ENCODE measurements around the gene LCMT1. TPM values are rescaled to one million over a fixed set of nuclear protein-coding genes. Genes with fewer than 3 reads are reported as not detected.
A peak's percentile ranks its signal among the peaks of the same experiment; 100 is the strongest.
"Not testable (repeated sequence)": the region's sequence is repeated elsewhere in the genome, so short reads cannot be mapped to it uniquely, and the experiment has no call there.

The LCMT1 gene
- total RNA-seq, 2 donors from 2014 or later: 23.2 to 26.5 TPM

DNA sequence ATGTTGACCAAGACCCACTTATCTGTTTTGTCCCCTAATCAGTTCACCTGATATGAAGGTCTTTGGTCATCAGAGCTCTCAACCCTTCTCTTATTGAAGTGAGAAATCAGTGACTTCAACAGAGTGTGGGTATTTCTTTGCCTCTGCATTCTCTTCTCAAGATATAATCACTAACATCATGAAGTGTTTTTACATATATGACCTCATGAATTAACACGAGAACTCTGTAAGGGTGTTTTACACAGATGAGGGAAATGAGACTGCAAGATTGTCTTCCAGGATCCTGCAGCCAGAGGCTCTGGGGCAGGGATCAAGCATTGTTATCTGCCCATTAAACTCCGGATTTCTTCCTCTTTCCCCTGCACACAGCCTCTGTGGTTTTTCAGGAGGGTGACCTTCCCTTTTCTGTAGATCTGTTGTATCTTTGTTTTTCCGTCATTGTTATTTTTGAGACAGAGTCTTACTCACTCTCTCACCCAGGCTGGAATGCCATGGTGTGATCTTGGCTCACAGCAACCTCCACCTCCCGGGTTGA is 22.7 kb downstream of the LCMT1 start:
- intact Hi-C loops (cut with DNase I): no loop called here
- DNase-seq (ENCODE audit: low spot score): no peak

DNA sequence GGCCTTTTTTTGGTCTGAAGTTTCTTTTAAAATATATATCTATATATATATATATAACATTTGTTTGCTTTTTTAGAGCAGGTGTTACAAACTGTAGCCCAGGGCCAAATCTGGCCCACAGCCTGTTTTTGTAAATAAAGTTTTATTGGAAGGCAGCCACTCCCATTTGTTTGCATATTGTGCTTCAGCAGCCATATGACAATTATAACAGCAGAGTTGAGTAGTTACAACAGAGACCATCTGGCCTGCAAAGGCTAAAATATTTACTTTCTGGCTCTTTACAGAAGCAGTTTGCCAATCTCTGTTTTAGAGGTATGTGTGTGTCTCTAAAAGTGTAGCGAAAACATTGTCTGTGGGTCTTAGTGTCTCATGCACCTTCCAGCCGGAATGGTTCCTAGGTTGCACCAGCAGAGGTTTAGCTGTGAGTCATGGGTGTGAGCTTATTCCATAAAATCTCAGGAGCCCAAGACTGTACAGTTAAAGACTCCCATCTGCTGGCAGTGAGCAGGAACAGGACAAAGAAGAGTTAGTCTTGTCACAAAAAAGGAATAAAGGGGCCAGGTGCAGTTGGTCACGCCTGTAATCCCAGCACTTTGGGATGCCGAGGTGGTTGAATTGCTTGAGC is 23.8 kb downstream of the LCMT1 start:
- intact Hi-C loops (cut with DNase I): no loop called here

DNA sequence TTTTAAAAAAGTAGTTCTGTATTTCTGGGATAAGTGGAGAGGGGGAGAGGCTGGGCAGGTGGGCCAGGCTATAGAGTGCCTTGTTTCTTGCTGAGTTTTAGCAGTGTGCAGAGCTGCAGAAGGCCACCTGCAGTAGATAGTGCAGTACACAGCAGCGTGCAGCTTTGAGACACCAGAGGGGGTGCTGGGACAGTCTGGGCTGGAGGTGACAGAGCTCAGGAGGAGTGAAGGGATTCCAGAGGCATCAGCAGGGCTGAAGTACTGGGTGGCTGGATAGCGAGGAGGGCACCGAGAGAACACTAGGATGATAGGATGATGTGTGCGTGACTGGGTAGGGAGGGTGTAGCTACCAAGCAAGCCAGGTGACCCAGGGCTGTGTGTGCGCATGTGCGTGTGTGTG is 26.6 kb downstream of the LCMT1 start:
- intact Hi-C loops (cut with DNase I): no loop called here
- DNase-seq (ENCODE audit: low spot score): no peak

More for the DNA sequence above, 23.8 kb downstream of the LCMT1 start:
- DNase-seq (ENCODE audit: low spot score): no peak

DNA sequence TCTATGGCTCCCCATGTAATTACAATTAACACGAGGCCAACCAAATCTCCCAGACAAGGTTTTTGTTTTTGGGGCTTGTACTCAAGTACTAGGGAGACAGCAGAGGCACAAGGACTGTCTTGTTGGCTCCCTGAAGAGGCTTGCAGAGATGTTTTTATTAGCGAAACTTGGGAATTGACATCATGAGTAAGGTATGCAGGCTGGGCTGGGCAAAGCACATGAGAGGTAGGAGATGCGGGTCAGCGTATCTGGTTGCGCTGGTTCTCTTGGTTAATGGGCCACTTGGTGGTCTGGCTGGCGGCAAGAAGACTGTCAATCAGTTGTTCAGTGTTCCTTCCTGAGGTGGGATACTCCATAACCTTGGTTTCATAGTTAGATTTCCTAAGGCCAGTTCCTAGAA is 28.9 kb downstream of the LCMT1 start:
- DNase-seq (ENCODE audit: low spot score): no peak
- intact Hi-C loops (cut with DNase I): no loop called here

- intact Hi-C loops (cut with DNase I): no loop called here
These were observed 30.1 kb downstream of the LCMT1 start for GRCh38 chr16:25141648-25142047.

DNA sequence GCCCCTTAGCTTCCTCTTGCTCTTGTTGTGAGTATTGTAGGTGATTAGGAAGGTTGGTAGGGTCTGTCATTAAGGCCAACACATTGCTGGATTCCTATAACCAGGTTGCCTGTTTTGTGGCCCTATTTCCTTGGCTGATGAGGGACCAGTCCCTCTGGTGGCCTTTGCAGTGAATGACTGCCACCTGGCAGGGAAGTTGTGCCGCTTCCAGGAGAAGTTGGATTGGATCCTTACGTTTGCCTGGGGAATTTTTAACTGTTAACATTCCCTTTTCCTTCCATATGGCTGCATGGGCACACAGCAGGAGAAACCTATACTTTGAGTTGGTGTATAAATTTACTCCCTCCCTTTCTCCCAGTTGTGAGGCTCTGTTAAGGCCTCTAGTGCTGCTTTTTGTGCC is 32.4 kb downstream of the LCMT1 start:
- DNase-seq (ENCODE audit: low spot score): no peak
- intact Hi-C loops (cut with DNase I): no loop called here

More at GRCh38 chr16:25141648-25142047, 30.1 kb downstream of the LCMT1 start:
- no peak for DNase-seq (ENCODE audit: low spot score)

GRCh38 chr16:25148568-25149215 is 37.1 kb downstream of the LCMT1 start:
- intact Hi-C loops (cut with DNase I): no loop called here
- DNase-seq (ENCODE audit: low spot score): no peak

GRCh38 chr16:25151996-25152395 is 40.5 kb downstream of the LCMT1 start:
- intact Hi-C loops (cut with DNase I): no loop called here
- no peak for DNase-seq (ENCODE audit: low spot score)

GRCh38 chr16:25155553-25156460 is 44.3 kb downstream of the LCMT1 start:
- no peak for DNase-seq (ENCODE audit: low spot score)
- intact Hi-C loops (cut with DNase I): no loop called here

DNA sequence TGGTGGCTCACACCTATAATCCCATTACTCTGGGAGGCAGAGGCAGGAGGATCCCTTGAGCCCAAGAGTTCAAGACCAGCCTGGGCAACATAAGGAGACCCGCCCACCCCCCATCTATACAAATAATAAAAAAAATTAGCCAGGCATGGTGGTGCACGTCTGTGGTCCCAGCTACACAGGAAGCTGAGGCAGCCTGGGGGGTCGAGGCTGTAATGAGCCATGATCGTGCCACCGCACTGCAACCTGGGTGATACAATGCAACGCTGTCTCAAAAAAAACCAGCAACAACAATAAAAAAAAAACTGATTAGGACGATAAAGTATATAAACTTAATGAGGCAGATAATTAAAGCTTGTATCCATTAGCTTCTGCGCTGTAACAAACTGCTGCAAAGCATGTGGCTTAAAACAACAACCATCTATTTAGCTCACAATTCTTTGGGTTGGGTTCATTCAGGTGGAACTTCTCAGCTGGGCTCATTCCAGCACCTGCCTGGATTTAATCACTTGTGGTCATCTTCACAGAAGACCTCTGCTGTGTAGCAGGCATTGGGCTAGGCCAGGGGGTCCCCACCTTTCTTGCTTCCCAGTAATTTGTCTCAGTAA is 45.8 kb downstream of the LCMT1 start:
- intact Hi-C loops (cut with DNase I): no loop called here
- peak; percentile 25 for DNase-seq (ENCODE audit: low spot score)

DNA sequence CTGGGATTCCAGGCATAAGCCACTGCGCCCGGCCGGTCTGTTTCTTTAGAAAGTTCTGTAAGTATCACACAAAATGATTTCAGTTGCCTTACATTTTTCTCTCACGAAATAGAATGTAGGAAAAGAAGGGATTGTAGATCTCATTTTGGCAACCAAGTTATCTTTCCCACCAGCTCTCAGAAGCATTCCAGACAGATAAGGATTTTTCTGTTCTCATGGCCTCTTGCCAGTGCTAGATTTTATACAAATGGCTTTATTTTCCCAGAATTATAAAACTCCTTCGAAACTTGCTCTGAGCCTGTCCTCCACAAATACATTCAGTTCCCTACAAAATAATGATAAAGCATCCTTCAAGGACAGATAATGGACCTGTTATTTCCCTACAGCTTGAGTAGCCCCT is 46.9 kb downstream of the LCMT1 start:
- intact Hi-C loops (cut with DNase I): no loop called here
- DNase-seq (ENCODE audit: low spot score): no peak

DNA sequence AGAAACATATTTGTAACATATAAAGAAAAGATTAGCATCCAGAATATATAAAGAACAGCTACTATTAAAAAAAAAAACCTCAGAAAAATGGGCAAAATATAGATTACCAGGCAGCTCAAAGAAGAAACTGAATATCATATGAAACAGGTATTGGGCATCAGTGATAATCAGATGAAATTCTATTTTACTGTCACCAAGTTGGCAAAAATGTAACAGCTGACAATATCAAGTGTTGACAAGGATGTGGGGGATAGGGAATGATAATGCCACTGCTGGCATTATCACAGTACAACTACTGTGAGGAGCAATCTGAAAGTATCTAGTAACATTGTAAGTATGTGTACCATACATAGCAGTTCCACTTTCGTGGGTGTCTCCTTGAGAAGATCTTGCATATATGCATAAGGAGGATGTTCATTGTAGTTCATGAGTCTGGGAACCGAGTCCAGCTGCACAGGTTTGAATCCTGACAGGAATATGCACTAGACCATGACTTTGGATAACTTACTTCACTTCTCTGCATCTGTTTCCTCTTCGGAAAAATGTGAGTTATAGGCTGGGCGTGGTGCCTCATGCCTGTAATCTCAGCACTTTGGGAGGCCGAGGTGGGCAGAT is 50.3 kb downstream of the LCMT1 start:
- DNase-seq (ENCODE audit: low spot score): no peak
- intact Hi-C loops (cut with DNase I): no loop called here

DNA sequence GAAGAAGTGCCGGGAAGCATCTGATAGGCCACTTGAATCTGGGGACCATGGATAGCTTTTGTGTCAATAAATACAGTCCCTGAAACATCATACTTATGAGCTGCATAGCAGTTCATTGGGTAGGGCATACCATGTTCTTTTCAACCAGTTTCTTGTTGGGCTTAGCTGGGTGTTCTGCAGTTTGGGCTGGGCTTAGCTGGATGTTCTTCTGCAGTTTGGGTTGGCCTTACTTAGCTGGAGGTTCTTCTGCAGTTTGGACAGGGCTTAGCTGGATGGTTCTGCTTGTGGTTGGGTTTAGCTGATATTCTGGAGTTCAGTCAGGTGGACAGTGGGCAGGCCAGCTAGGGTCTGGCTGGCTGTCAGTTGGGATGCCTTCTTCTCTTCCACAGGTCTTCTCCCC is 52.1 kb downstream of the LCMT1 start:
- intact Hi-C loops (cut with DNase I): no loop called here
- DNase-seq (ENCODE audit: low spot score): no peak

DNA sequence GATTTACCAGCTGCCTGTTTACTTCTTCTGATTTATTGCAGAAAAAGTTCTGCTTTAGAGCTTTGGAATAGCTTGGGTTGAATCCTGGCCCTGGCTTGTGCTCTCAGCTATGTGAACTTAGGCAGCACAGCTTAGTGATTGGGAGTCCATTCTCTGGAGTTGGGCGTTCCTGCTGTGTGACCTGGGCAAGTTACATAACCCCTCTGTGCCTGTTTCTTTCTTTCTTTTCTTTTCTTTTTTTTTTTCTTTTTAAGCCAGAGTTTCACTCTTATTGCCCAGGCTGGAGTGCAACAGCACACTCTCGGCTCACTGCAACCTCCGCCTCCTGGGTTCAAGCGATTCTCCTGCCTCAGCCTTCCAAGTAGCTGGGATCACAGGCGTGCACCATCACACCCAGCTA is 53.7 kb downstream of the LCMT1 start:
- no peak for DNase-seq (ENCODE audit: low spot score)
- intact Hi-C loops (cut with DNase I): no loop called here

- intact Hi-C loops (cut with DNase I); DNase-seq (ENCODE audit: low spot score): not testable (repeated sequence)
These were observed 56.4 kb downstream of the LCMT1 start for GRCh38 chr16:25167920-25168319.

DNA sequence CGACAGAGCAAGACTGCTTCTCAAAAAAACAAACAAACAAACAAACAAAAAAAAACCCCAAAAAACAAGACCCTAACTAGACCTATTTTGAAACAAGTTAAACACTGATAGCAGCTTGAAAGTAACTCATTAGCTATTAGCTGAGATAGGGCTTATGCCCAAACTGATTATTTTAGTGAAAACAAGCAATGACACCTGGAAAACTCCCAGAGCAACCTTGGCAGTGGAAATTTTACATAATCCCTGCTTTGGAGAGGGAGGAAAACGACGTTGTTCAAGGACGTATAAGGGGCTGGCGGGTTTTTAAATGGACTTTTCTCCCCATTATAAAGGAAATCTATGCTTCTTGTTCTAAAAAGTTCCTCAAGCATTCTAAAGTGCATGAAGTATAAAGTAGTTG is 59.8 kb downstream of the LCMT1 start:
- intact Hi-C loops (cut with DNase I): no loop called here
- DNase-seq (ENCODE audit: low spot score): no peak

GRCh38 chr16:25172831-25173230 is 61.3 kb downstream of the LCMT1 start:
- DNase-seq (ENCODE audit: low spot score): peak; percentile 5
- intact Hi-C loops (cut with DNase I): no loop called here

GRCh38 chr16:25174285-25174684 is 62.7 kb downstream of the LCMT1 start:
- no peak for DNase-seq (ENCODE audit: low spot score)
- intact Hi-C loops (cut with DNase I): no loop called here

DNA sequence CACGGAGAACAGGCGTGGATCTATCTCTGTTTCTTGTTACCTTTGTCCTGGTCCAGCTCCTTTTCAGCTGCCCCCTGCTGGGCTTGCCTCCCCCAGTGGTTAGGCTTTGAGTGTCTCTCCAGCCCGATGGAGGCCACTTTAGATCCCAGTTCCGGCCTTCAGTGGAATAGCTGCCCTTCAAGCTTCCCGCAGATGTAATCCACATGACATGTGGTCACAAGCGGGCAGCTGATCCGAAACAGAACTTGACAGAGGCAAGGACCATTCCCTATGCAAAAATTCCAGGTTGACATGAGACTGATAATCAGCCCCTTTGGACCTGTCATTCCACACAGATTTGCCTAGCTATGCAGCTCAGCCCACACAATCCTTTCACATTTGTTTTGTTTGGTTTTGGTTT is 64.6 kb downstream of the LCMT1 start:
- intact Hi-C loops (cut with DNase I): no loop called here
- DNase-seq (ENCODE audit: low spot score): no peak

All from posterior vena cava (tissue), 2 donors.